ENCODE data around the gene PGGHG. TPM values are rescaled to one million over a fixed set of nuclear protein-coding genes. Genes with fewer than 3 reads are reported as not detected.

The PGGHG gene
- polyA plus RNA-seq, 3 donors: 1.6 to 82.9 (median 2.1) TPM

DNA sequence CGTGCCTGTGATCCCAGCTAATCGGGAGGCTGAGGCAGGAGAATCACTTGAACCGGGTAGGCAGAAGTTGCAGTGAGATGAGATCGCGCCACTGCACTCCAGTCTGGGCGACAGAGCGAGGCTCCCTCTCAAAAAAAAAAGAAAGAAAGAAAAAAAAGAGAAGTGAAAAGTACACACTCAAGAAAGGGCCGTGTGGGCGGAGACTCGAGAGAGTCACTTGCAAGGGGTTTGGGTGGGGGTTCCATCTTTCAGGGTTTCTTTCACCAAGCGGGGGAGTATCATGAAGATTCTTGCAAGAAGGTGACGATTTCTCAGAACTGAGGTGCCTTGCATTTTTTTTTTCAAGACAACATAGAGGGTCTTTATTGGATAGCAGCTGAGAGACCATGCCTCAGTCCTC, 14.4 kb downstream of the PGGHG start:
- Histone ChIP-seq H3K9me3 (replicated peaks in 1 of 2; ENCODE audit: control insufficient read depth in 1 of 2, insufficient read depth in 1 of 2, low read length in 2 of 2) (no peaks in the 10 kb centered on the region), H3K36me3 (replicated peaks in 1 of 2; ENCODE audit: control insufficient read depth in 1 of 2, insufficient read depth in 2 of 2, low read length in 2 of 2) (no peaks in the 10 kb centered on the region), H3K27me3 (ENCODE audit: control insufficient read depth in 2 of 2, insufficient read depth in 2 of 2, low read length in 2 of 2) (peaks cover 0 to 6% of the 10 kb centered on the region in 2 donors), H3K9ac (ENCODE audit: insufficient read depth, low read length, poor library complexity, severe bottlenecking) (no peak overlapping the region), H3K4me3 (replicated peaks in 1 of 3; ENCODE audit: low read depth in 2 of 3, low read length in 3 of 3) (no peak overlapping the region), H3K4me1 (ENCODE audit: control insufficient read depth in 1 of 2, insufficient read depth in 2 of 2, low read length in 2 of 2) (peaks cover 16 to 33% of the 10 kb centered on the region in 2 donors), H2AFZ (ENCODE audit: insufficient read depth, low read depth, low read length, poor library complexity, severe bottlenecking) (no peak overlapping the region), H3K27ac (ENCODE audit: low read depth in 1 of 2, low read length in 2 of 2) (no peak overlapping the region), H3K4me2 (replicated peaks; ENCODE audit: extremely low read depth, low read length, poor library complexity, severe bottlenecking) (no peak overlapping the region), H4K20me1 (ENCODE audit: insufficient read depth, low read length) (no peaks in the 10 kb centered on the region), H3K79me2 (ENCODE audit: insufficient read depth, low read length) (no peaks in the 10 kb centered on the region)
- TF ChIP-seq, protein P1, sequence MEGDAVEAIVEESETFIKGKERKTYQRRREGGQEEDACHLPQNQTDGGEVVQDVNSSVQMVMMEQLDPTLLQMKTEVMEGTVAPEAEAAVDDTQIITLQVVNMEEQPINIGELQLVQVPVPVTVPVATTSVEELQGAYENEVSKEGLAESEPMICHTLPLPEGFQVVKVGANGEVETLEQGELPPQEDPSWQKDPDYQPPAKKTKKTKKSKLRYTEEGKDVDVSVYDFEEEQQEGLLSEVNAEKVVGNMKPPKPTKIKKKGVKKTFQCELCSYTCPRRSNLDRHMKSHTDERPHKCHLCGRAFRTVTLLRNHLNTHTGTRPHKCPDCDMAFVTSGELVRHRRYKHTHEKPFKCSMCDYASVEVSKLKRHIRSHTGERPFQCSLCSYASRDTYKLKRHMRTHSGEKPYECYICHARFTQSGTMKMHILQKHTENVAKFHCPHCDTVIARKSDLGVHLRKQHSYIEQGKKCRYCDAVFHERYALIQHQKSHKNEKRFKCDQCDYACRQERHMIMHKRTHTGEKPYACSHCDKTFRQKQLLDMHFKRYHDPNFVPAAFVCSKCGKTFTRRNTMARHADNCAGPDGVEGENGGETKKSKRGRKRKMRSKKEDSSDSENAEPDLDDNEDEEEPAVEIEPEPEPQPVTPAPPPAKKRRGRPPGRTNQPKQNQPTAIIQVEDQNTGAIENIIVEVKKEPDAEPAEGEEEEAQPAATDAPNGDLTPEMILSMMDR (IDR thresholded peaks at IDR 0.05): no peak
- Mint-ChIP-seq H3K9me3 (peaks cover 0 to 3% (median 0%) of the 10 kb centered on the region in 7 donors), H3K4me3 (peak overlapping the region in 1 of 2 donors; percentile 8), H3K4me1 (peaks cover 25% of the 10 kb centered on the region), H3K27ac (peak overlapping the region in 1 of 7 donors; percentile 1), H3K36me3 (no peaks in the 10 kb centered on the region), H3K27me3 (ENCODE audit: low read depth in 3 of 3) (peaks cover 22 to 34% (median 27%) of the 10 kb centered on the region in 3 donors)
- WGBS (ENCODE audit: insufficient coverage): 50% methylated on average over 7 of the region's 12 CpGs
- DNase-seq: no peak
- intact Hi-C loops (cut with micrococcal nuclease): loop anchor here in 1 of 2 donors (10.0 kb wide), 1 partner anchor 51 kb away; no protein-coding TSS in a partner anchor

GRCh38 chr11:304061-304506, 15.2 kb downstream of the PGGHG start:
- no peak overlapping the region for H3K27ac ChIP-seq (ENCODE audit: low read depth in 1 of 2, low read length in 2 of 2)
- Mint-ChIP-seq H3K27ac (no peak overlapping the region), H3K36me3 (peaks cover under 1% of the 10 kb centered on the region in 2 donors), H3K9me3 (peaks cover 0 to 3% (median 0%) of the 10 kb centered on the region in 7 donors), H3K4me3 (no peak overlapping the region), H3K27me3 (ENCODE audit: low read depth in 3 of 3) (peaks cover 22 to 30% (median 27%) of the 10 kb centered on the region in 3 donors), H3K4me1 (peaks cover 32% of the 10 kb centered on the region)
- no peak overlapping the region for H3K4me3 ChIP-seq (replicated peaks in 1 of 3; ENCODE audit: low read depth in 2 of 3, low read length in 3 of 3)
- 75% methylated on average over 39 of the region's 52 CpGs for whole genome bisulfite sequencing (ENCODE audit: insufficient coverage)
- peaks cover 22 to 40% of the 10 kb centered on the region in 2 donors for H3K4me1 ChIP-seq (ENCODE audit: control insufficient read depth in 1 of 2, insufficient read depth in 2 of 2, low read length in 2 of 2)
- DNase-seq: no peak
- intact Hi-C loops (cut with micrococcal nuclease): loop anchor here in 1 of 2 donors (10.0 kb wide), 1 partner anchor 51 kb away; no protein-coding TSS in a partner anchor
- peaks cover 6% of the 10 kb centered on the region for H3K79me2 ChIP-seq (ENCODE audit: insufficient read depth, low read length)
- TF ChIP-seq, protein P1 (IDR thresholded peaks at IDR 0.05): no peak
- H3K9ac ChIP-seq (ENCODE audit: insufficient read depth, low read length, poor library complexity, severe bottlenecking): no peak overlapping the region
- no peak overlapping the region for H2AFZ ChIP-seq (ENCODE audit: insufficient read depth, low read depth, low read length, poor library complexity, severe bottlenecking)
- no peaks in the 10 kb centered on the region for H3K9me3 ChIP-seq (replicated peaks in 1 of 2; ENCODE audit: control insufficient read depth in 1 of 2, insufficient read depth in 1 of 2, low read length in 2 of 2)
- H4K20me1 ChIP-seq (ENCODE audit: insufficient read depth, low read length): no peaks in the 10 kb centered on the region
- no peaks in the 10 kb centered on the region for H3K36me3 ChIP-seq (replicated peaks in 1 of 2; ENCODE audit: control insufficient read depth in 1 of 2, insufficient read depth in 2 of 2, low read length in 2 of 2)
- peaks cover 0 to 6% of the 10 kb centered on the region in 2 donors for H3K27me3 ChIP-seq (ENCODE audit: control insufficient read depth in 2 of 2, insufficient read depth in 2 of 2, low read length in 2 of 2)
- H3K4me2 ChIP-seq (replicated peaks; ENCODE audit: extremely low read depth, low read length, poor library complexity, severe bottlenecking): no peak overlapping the region

All from CD14-positive monocyte (primary cell).